Activated CD8-positive, alpha-beta T cell treated with anti-CD3 and anti-CD28 coated beads for 36 hours (primary cell): ENCODE results near the gene EPN1. TPM values are rescaled to one million over a fixed set of nuclear protein-coding genes. Genes with fewer than 3 reads are reported as not detected.

Experiments used
- ATAC-seq: fragments of 200-7000 bp; cut with Tn5 transposase; one replicate; pipeline ENCODE4 v1.10.0; 2021; ENCODE audit warnings: mild to moderate bottlenecking, moderate library complexity
- CTCF ChIA-PET: fragments of 350-600 bp; sonication (Branson Sonifier 250); formaldehyde crosslinking; loops from one replicate; lab custom pipeline; 2021; ENCODE audit warnings: antibody characterized with exemption; lab: Charles Lee
- POLR2A ChIA-PET: fragments of 350-600 bp; sonication (Branson Sonifier 250); formaldehyde crosslinking; loops from one replicate; lab custom pipeline; 2021; ENCODE audit warnings: antibody characterized with exemption; lab: Charles Lee
- DNase-seq: peaks from one replicate; pipeline ENCODE4 v3.0.0-alpha.2; 2020
- H3K27ac Mint-ChIP-seq: one replicate; pipeline ENCODE4 v1.8.0; 2021; ENCODE audit warnings: mild to moderate bottlenecking, mixed read lengths
- H3K27me3 Mint-ChIP-seq: one replicate; pipeline ENCODE4 v1.8.0; 2021; ENCODE audit warnings: mixed read lengths
- H3K36me3 Mint-ChIP-seq: one replicate; pipeline ENCODE4 v1.8.0; 2021; ENCODE audit warnings: low read depth, mixed read lengths
- H3K4me1 Mint-ChIP-seq: one replicate; pipeline ENCODE4 v1.8.0; 2021; ENCODE audit warnings: low read depth, mixed read lengths
- H3K4me3 Mint-ChIP-seq: one replicate; pipeline ENCODE4 v1.8.0; 2021; ENCODE audit warnings: mild to moderate bottlenecking, moderate library complexity, mixed read lengths
- H3K9me3 Mint-ChIP-seq: one replicate; pipeline ENCODE4 v1.8.0; 2021; ENCODE audit warnings: mixed read lengths
- intact Hi-C: fragments of 100-400 bp; cut with micrococcal nuclease; formaldehyde crosslinking; loops from one replicate; pipeline ENCODE4 v1.10.0; 2022
- total RNA-seq, 2 experiments: library from RNA; stranded (reverse); gene quantifications; one replicate each; pipeline ENCODE4 v1.2.3, GENCODE V29; 2021
- TF ChIP-seq, protein P1 (sequence below): fragments of 200-600 bp; IDR thresholded peaks from one replicate; pipeline ENCODE4 v1.8.0; 2022; ENCODE audit warnings: antibody characterized with exemption, mild to moderate bottlenecking

The EPN1 gene
- total RNA-seq, 2 experiments from 2014 or later: 36.2 to 37.7 TPM

DNA sequence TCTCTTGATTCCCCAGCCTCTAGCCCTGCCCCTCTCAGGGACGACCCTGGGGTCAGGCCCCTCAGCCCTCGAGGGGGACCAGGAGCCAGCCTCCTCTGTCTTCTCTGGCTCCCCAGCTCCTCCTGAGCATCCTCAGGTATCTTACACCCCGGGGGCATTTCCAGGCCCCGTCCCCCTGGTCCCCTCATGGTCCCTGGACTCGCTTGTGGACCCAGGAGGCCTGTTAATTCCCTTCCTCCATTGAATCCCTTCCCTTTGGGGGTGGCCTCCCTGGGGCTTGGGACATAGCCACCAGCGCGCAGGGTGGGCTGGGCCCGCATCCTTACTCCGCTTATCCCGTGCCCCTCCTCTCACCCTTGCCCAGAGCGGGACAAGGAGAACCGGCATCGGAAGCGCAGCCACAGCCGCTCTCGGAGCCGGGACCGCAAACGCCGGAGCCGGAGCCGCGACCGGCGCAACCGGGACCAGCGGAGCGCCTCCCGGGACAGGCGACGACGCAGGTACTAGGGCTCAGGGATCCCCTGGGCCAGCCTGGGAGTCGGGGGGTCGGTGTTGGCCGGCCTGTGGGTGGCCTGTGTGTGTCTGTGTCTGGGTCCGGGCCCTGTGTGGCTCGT is 16.1 kb upstream of the EPN1 start:
- TF ChIP-seq, protein P1, sequence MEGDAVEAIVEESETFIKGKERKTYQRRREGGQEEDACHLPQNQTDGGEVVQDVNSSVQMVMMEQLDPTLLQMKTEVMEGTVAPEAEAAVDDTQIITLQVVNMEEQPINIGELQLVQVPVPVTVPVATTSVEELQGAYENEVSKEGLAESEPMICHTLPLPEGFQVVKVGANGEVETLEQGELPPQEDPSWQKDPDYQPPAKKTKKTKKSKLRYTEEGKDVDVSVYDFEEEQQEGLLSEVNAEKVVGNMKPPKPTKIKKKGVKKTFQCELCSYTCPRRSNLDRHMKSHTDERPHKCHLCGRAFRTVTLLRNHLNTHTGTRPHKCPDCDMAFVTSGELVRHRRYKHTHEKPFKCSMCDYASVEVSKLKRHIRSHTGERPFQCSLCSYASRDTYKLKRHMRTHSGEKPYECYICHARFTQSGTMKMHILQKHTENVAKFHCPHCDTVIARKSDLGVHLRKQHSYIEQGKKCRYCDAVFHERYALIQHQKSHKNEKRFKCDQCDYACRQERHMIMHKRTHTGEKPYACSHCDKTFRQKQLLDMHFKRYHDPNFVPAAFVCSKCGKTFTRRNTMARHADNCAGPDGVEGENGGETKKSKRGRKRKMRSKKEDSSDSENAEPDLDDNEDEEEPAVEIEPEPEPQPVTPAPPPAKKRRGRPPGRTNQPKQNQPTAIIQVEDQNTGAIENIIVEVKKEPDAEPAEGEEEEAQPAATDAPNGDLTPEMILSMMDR: no peak
- peaks cover 38% of the 10 kb centered on the region for H3K4me1 Mint-ChIP-seq
- H3K27me3 Mint-ChIP-seq: no peaks in the 10 kb centered on the region
- DNase-seq (no peak), ATAC-seq (no peak)
- no peaks in the 10 kb centered on the region for H3K9me3 Mint-ChIP-seq
- POLR2A ChIA-PET: interaction anchor here (3.5 kb wide), 1 partner anchor 10 kb away, joined by 57 read pairs; no protein-coding TSS in a partner anchor
- intact Hi-C loops: loop anchor here (10.0 kb wide), 1 partner anchor 404 kb away; the partner anchor contains the start of gene PPP6R1
- H3K36me3 Mint-ChIP-seq: peaks cover 64% of the 10 kb centered on the region
- H3K27ac Mint-ChIP-seq: peak overlapping the region; percentile 79
- CTCF ChIA-PET: interaction anchor here (1.3 kb wide), 1 partner anchor 12 kb away, joined by 4 read pairs; no protein-coding TSS in a partner anchor
- H3K4me3 Mint-ChIP-seq: peak overlapping the region; percentile 98

DNA sequence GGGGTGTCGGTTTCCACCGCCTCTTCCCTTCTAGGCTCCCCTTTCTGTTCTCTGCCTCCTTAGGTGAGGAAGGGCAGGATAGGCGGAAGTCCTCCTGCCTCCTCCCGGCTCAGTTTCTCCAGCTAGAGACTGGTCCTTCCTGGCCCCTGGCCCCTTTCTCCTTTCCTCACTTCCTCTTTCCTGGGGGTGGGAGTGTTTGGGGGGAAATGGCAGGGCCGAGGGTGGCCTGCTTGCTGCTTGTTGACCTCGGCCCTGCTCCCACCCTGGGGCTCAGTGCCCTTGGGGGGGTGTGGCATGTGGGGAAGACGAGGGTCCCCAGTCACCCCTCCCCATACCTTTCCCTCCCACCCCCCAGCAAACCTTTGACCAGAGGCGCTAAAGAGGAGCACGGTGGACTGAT is 15.2 kb upstream of the EPN1 start:
- ChIA-PET POLR2A (interaction anchor here (0.7 to 1.2 kb wide), 3 partner anchors 8 to 13 kb away, joined by 3 read pairs; no protein-coding TSS in a partner anchor), CTCF (no interaction called here)
- Mint-ChIP-seq H3K9me3 (no peaks in the 10 kb centered on the region), H3K27ac (peak overlapping the region; percentile 79), H3K36me3 (peaks cover 70% of the 10 kb centered on the region), H3K27me3 (no peaks in the 10 kb centered on the region), H3K4me3 (peak overlapping the region; percentile 35), H3K4me1 (peaks cover 38% of the 10 kb centered on the region)
- TF ChIP-seq, protein P1: no peak
- no peak for ATAC-seq
- no peak for DNase-seq
- intact Hi-C loops: loop anchor here (10.0 kb wide), 1 partner anchor 405 kb away; the partner anchor contains the start of gene PPP6R1

DNA sequence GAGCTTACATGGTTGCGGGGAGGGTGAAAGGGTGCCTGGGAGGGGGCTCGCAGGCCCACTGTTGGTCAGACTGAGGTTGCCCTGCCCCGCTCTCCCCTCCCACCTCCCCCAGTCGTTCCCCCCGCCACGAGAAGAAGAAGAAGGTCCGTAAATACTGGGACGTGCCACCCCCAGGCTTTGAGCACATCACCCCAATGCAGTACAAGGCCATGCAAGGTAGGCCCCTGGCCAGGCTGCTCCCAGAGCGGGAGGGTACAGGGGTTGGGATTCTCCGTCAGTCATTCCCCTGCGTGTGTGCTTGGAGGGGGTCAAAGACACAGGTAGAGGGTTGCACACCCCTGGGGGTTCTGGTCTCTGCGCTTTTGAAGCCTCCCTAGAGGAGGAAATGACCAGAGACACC is 14.6 kb upstream of the EPN1 start:
- Mint-ChIP-seq H3K27me3 (no peaks in the 10 kb centered on the region), H3K9me3 (no peaks in the 10 kb centered on the region), H3K4me3 (no peak overlapping the region), H3K27ac (peak overlapping the region; percentile 71), H3K4me1 (peaks cover 38% of the 10 kb centered on the region), H3K36me3 (peaks cover 71% of the 10 kb centered on the region)
- TF ChIP-seq, protein P1: no peak
- CTCF ChIA-PET: no interaction called here
- DNase-seq: no peak
- ATAC-seq: no peak
- POLR2A ChIA-PET: interaction anchor here (0.7 to 1.2 kb wide), 3 partner anchors 8 to 11 kb away, joined by 3 to 4 read pairs (median 3); no protein-coding TSS in a partner anchor
- intact Hi-C loops: no loop called here

DNA sequence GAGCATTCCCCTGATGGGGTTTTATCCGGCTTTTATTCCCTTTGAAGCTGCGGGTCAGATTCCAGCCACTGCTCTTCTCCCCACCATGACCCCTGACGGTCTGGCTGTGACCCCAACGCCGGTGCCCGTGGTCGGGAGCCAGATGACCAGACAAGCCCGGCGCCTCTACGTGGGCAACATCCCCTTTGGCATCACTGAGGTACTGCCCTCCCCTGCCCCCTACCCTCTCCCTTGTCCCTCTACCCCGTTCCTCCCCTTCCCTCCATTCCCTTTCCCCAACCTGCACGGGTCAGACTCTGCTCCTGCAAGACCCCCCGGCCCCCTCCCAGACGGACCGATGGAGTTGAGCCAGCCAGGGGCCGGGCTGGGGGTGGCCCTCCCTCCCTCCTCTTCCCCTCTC is 14.0 kb upstream of the EPN1 start:
- Mint-ChIP-seq H3K4me3 (no peak overlapping the region), H3K9me3 (no peaks in the 10 kb centered on the region), H3K27ac (no peak overlapping the region), H3K4me1 (peaks cover 38% of the 10 kb centered on the region), H3K36me3 (peaks cover 65% of the 10 kb centered on the region), H3K27me3 (no peaks in the 10 kb centered on the region)
- DNase-seq (no peak), ATAC-seq (no peak)
- TF ChIP-seq, protein P1: no peak
- CTCF ChIA-PET: no interaction called here
- intact Hi-C loops: no loop called here
- POLR2A ChIA-PET: interaction anchor here (1.0 kb wide), 1 partner anchor 11 kb away, joined by 4 read pairs; no protein-coding TSS in a partner anchor

DNA sequence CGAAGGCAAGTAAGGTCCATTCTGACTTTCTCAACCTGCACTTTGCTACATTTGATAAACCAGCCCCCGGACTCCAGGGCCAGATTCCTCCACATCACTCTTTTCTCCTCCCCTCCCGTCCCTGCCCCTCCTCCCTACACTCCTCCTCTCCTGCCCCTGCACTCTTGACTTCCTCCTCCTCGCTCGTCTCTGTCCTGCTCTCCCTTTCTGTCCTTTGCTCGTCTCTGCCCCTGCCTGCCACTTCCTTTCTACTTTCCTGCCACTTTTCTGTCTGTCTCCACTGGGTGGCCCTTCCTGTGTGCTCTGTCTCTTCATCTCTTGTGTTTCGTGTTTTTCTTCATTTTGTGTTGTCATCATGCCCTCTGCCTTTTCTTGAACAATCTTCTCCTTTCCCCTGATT is 13.2 kb upstream of the EPN1 start:
- intact Hi-C loops: no loop called here
- CTCF ChIA-PET: interaction anchor here (1.6 kb wide), 1 partner anchor 10 kb away, joined by 5 read pairs; no protein-coding TSS in a partner anchor
- no peaks in the 10 kb centered on the region for H3K27me3 Mint-ChIP-seq
- peak overlapping the region; percentile 61 for H3K27ac Mint-ChIP-seq
- H3K4me1 Mint-ChIP-seq: peaks cover 41% of the 10 kb centered on the region
- H3K36me3 Mint-ChIP-seq: peaks cover 62% of the 10 kb centered on the region
- POLR2A ChIA-PET: no interaction called here
- ATAC-seq: no peak
- H3K9me3 Mint-ChIP-seq: no peaks in the 10 kb centered on the region
- TF ChIP-seq, protein P1: no peak
- no peak overlapping the region for H3K4me3 Mint-ChIP-seq
- DNase-seq: no peak
